Raji (cell line): ENCODE data around the gene FAM174B.

ENCODE experiments used
- POLR2A ChIP-seq: IDR thresholded peaks from 2 replicates; pipeline ENCODE4 v1.6.1; 2011; ENCODE audit warnings: low read depth, low read length, control low read depth; ENCODE audit not compliant: insufficient read depth

The FAM174B gene

GRCh38 chr15:92651877-92652575, 3.5 kb downstream of the FAM174B start:
- TF ChIP-seq POLR2A = no peak

- no peak for TF ChIP-seq POLR2A
Observed at GRCh38 chr15:92650966-92651365, 4.6 kb downstream of the FAM174B start.

GRCh38 chr15:92650256-92650655, 5.3 kb downstream of the FAM174B start:
- TF ChIP-seq POLR2A = no peak

- no peak for TF ChIP-seq POLR2A
Observed at GRCh38 chr15:92648190-92648875, 7.2 kb downstream of the FAM174B start.

- TF ChIP-seq POLR2A = no peak
Observed at GRCh38 chr15:92647467-92648163, 8.0 kb downstream of the FAM174B start.

- no peak for TF ChIP-seq POLR2A
Observed at GRCh38 chr15:92646216-92646615, 9.4 kb downstream of the FAM174B start.

GRCh38 chr15:92645731-92646130, 9.8 kb downstream of the FAM174B start:
- TF ChIP-seq POLR2A = no peak

GRCh38 chr15:92645051-92645631, 10.4 kb downstream of the FAM174B start:
- TF ChIP-seq POLR2A = no peak

GRCh38 chr15:92643849-92644815, 11.4 kb downstream of the FAM174B start:
- TF ChIP-seq POLR2A = no peak

- TF ChIP-seq POLR2A = no peak
Observed at GRCh38 chr15:92638709-92639365, 16.7 kb downstream of the FAM174B start.

- no peak for TF ChIP-seq POLR2A
Observed at GRCh38 chr15:92638291-92638708, 17.3 kb downstream of the FAM174B start.

- TF ChIP-seq POLR2A = no peak
Observed at GRCh38 chr15:92637626-92638025, 17.9 kb downstream of the FAM174B start.

GRCh38 chr15:92636908-92637481, 18.6 kb downstream of the FAM174B start:
- TF ChIP-seq POLR2A = no peak

GRCh38 chr15:92636401-92636907, 19.1 kb downstream of the FAM174B start:
- no peak for TF ChIP-seq POLR2A

- no peak for TF ChIP-seq POLR2A
Observed at GRCh38 chr15:92634671-92635201, 20.8 kb downstream of the FAM174B start.
